GM12878 (cell line): ENCODE data around the gene CRTC3. TPM values are rescaled to one million over a fixed set of nuclear protein-coding genes. Genes with fewer than 3 reads are reported as not detected.

ENCODE experiments used
- ATAC-seq: fragments of 200-7000 bp; cut with Tn5 transposase; 3 replicates; pipeline ENCODE4 v1.9.1; 2020; ENCODE audit warnings: mild to moderate bottlenecking, moderate library complexity
- BruUV-seq: library from RNA; stranded (reverse); fragments of 400-500 nt; replicated peaks from 2 replicates; lab custom pipeline; 2021; lab: Mats Ljungman, UMichigan
- CTCF ChIA-PET: fragments of 300-600 bp; sonication (Branson Sonifier 250); formaldehyde crosslinking; extraction: SDS; loops from one replicate; lab custom pipeline; 2021; ENCODE audit warnings: inconsistent platforms; lab: Yijun Ruan, JAX
- POLR2A ChIA-PET: fragments of 350-600 bp; formaldehyde crosslinking; extraction: SDS; loops from one replicate; lab custom pipeline; 2021; ENCODE audit warnings: inconsistent platforms; lab: Charles Lee
- RAD21 ChIA-PET: fragments of 300-600 bp; sonication (Branson Sonifier 250); formaldehyde crosslinking; loops from one replicate; lab custom pipeline; 2023; ENCODE audit warnings: antibody characterized with exemption; ENCODE audit not compliant: unreplicated experiment; lab: Charles Lee
- SMC1A ChIA-PET: fragments of 300-600 bp; sonication (Branson Sonifier 250); formaldehyde crosslinking; loops from one replicate; lab custom pipeline; 2023; ENCODE audit not compliant: unreplicated experiment, uncharacterized antibody; lab: Charles Lee
- DNase-seq: peaks from one replicate; pipeline ENCODE4 v3.0.0-alpha.2; 2011; ENCODE audit warnings: low read depth, low spot score
- FAIRE-seq: peaks from 3 replicates; lab custom pipeline; 2011; peaks lifted over from hg19 to GRCh38; lab: Jason Lieb, UNC
- H2AFZ ChIP-seq: 2 replicates; pipeline ENCODE4 v1.6.0; 2011; ENCODE audit warnings: low read depth, low read length, control low read depth; ENCODE audit not compliant: control insufficient read depth
- H3K27ac ChIP-seq: 2 replicates; pipeline ENCODE4 v1.5.1; 2011; ENCODE audit warnings: control low read depth; ENCODE audit not compliant: control insufficient read depth, insufficient read depth
- H3K27me3 ChIP-seq, 2 experiments: replicated peaks in 1 of 2; 2 replicates each; pipeline versions ENCODE4 v1.6.0 to v1.6.1; 2011; ENCODE audit warnings: low read length in 1 of 2; ENCODE audit not compliant: control insufficient read depth in 2 of 2, insufficient read depth in 2 of 2
- H3K36me3 ChIP-seq, 2 experiments: 2 replicates each; pipeline ENCODE4 v1.5.1; 2011; ENCODE audit warnings: low read length in 1 of 2; ENCODE audit not compliant: control insufficient read depth in 2 of 2, insufficient read depth in 2 of 2
- H3K4me1 ChIP-seq: 2 replicates; pipeline ENCODE4 v1.6.1; 2011; ENCODE audit warnings: mild to moderate bottlenecking, low read length, moderate library complexity, mixed read lengths; ENCODE audit not compliant: control insufficient read depth, insufficient read depth
- H3K4me2 ChIP-seq: 2 replicates; pipeline ENCODE4 v1.6.0; 2011; ENCODE audit warnings: control low read depth; ENCODE audit not compliant: control insufficient read depth, insufficient read depth
- H3K4me3 ChIP-seq: fragments of 200-600 bp; sonication (generic); 2 replicates; pipeline ENCODE4 v1.5.1; 2016
- H3K79me2 ChIP-seq: 2 replicates; pipeline ENCODE4 v1.6.0; 2011; ENCODE audit warnings: low read length; ENCODE audit not compliant: control insufficient read depth, insufficient read depth
- H3K9ac ChIP-seq: 2 replicates; pipeline ENCODE4 v1.8.0; 2011; ENCODE audit warnings: low read length, control low read depth, mixed read lengths; ENCODE audit not compliant: control insufficient read depth, insufficient read depth
- H3K9me3 ChIP-seq: replicated peaks from 3 replicates; pipeline ENCODE4 v1.5.1; 2011; ENCODE audit warnings: mild to moderate bottlenecking, low read length; ENCODE audit not compliant: control insufficient read depth, insufficient read depth
- H4K20me1 ChIP-seq: 2 replicates; pipeline ENCODE4 v1.6.0; 2011; ENCODE audit not compliant: control insufficient read depth, insufficient read depth
- CBX5 ChIP-seq: sonication (generic); IDR thresholded peaks from 2 replicates; pipeline ENCODE4 v1.6.1; 2016; ENCODE audit warnings: low read depth, moderate library complexity, mild to moderate bottlenecking, inconsistent platforms
- EGR1 ChIP-seq, 2 experiments: IDR thresholded peaks; 1 replicate in 1 of 2; 2 replicates in 1 of 2; pipeline ENCODE4 v1.6.1; 2011 to 2012; ENCODE audit warnings: low read depth in 2 of 2, low read length in 2 of 2, borderline replicate concordance in 1 of 2, mild to moderate bottlenecking in 1 of 2, moderate library complexity in 1 of 2
- EZH2 ChIP-seq: IDR thresholded peaks from 2 replicates; pipeline ENCODE4 v1.6.1; 2012; ENCODE audit warnings: low read depth, mild to moderate bottlenecking, control low read depth, inconsistent platforms, low read length, borderline replicate concordance; ENCODE audit not compliant: control insufficient read depth
- KAT2A ChIP-seq: conservative IDR thresholded peaks from 2 replicates; pipeline ENCODE4 v1.6.1; 2011; ENCODE audit warnings: low read depth, low read length; ENCODE audit not compliant: control insufficient read depth
- KDM1A ChIP-seq: fragments of 200-600 bp; sonication (generic); IDR thresholded peaks from 2 replicates; pipeline ENCODE4 v1.6.1; 2016; ENCODE audit warnings: borderline replicate concordance
- KLF5 ChIP-seq: fragments of 450-650 bp; IDR thresholded peaks from 2 replicates; pipeline ENCODE4 v1.6.1; 2014; ENCODE audit warnings: mild to moderate bottlenecking; ENCODE audit not compliant: partially characterized antibody
- MYC ChIP-seq: IDR thresholded peaks from 2 replicates; pipeline ENCODE4 v1.6.1; 2011; ENCODE audit warnings: mild to moderate bottlenecking, low read length, moderate library complexity, inconsistent platforms; ENCODE audit not compliant: insufficient read depth, insufficient replicate concordance, insufficient read length, severe bottlenecking
- NR2C2 ChIP-seq: IDR thresholded peaks from 2 replicates; pipeline ENCODE4 v1.6.1; 2011; ENCODE audit warnings: borderline replicate concordance, low read depth; ENCODE audit not compliant: control insufficient read depth, insufficient read length
- RB1 ChIP-seq: fragments of 450-650 bp; formaldehyde crosslinking; IDR thresholded peaks from 2 replicates; pipeline ENCODE4 v1.6.1; 2017; ENCODE audit warnings: mild to moderate bottlenecking, borderline replicate concordance
- RELB ChIP-seq: fragments of 450-650 bp; IDR thresholded peaks from 2 replicates; pipeline ENCODE4 v1.6.1; 2017; ENCODE audit warnings: low read depth, mild to moderate bottlenecking, moderate library complexity
- TCF7 ChIP-seq: IDR thresholded peaks from 2 replicates; pipeline ENCODE4 v1.6.1; 2014; ENCODE audit warnings: antibody characterized with exemption, borderline replicate concordance
- ZZZ3 ChIP-seq: IDR thresholded peaks from 2 replicates; pipeline ENCODE4 v1.6.1; 2011; ENCODE audit warnings: low read depth; ENCODE audit not compliant: control insufficient read depth, insufficient read length
- WGBS: methylation state at CpG from one replicate; pipeline ENCODE4 v1.1.6; 2016; ENCODE audit warnings: low lambda C conversion rate; ENCODE audit not compliant: insufficient replicate concordance, insufficient coverage; ENCODE audit errors: missing lambda C conversion rate; 5-methylcytosine and 5-hydroxymethylcytosine counted together
- in situ Hi-C: fragments of 300-500 bp; cut with MboI; formaldehyde crosslinking; loops from 9 replicates; pipeline ENCODE4 v1.14.3; 2018; ENCODE audit warnings: mixed read lengths
- intact Hi-C: fragments of 100-400 bp; cut with micrococcal nuclease; formaldehyde crosslinking; loops from one replicate; pipeline ENCODE4 v1.14.2; 2022; ENCODE audit not compliant: unreplicated experiment
- polyA plus RNA-seq, 11 experiments: library from polyadenylated mRNA; depleted of rRNA in 4 of 11; unstranded in 6 of 11; stranded (reverse) in 5 of 11; fragments of >200 nt; fragmentation: Nextera tagmentation in 4 of 11; fragmentation: Illumina TruSeq in 1 of 11; extraction: Ambion mirVana in 4 of 11; extraction: Trizol in 1 of 11; gene quantifications; 1 replicate in 1 of 11; 2 replicates in 10 of 11; pipeline versions ENCODE4 v1.2.1 to v1.2.3, GENCODE V29; 2011 to 2016; ENCODE audit warnings: inconsistent platforms in 2 of 11, missing spikeins in 2 of 11, low read depth in 1 of 11
- total RNA-seq, 4 experiments: library from RNA; depleted of rRNA in 3 of 4; stranded (reverse); fragments of >200 nt in 3 of 4; fragmentation: Illumina TruSeq in 1 of 4; extraction: Trizol in 1 of 4; gene quantifications; 2 replicates each; pipeline versions ENCODE4 v1.2.1 to v1.2.3, GENCODE V29; 2013 to 2021
- TF ChIP-seq, protein P1 (sequence below): fragments of 450-650 bp; IDR thresholded peaks from 2 replicates; pipeline ENCODE4 v1.6.1; 2018; ENCODE audit warnings: mild to moderate bottlenecking, low read depth, moderate library complexity; ENCODE audit not compliant: partially characterized antibody
- TF ChIP-seq, protein P2 (sequence below): IDR thresholded peaks from 2 replicates; pipeline ENCODE4 v1.6.1; 2012; ENCODE audit warnings: low read depth, low read length, improper control_type of control experiment

CRTC3 gene
- total and polyA plus RNA-seq, 10 of the 15 experiments (the other 5 are each of a cell fraction or from before 2014, with no cell fraction given): 3.5 to 36.9 (median 18.9) TPM

DNA sequence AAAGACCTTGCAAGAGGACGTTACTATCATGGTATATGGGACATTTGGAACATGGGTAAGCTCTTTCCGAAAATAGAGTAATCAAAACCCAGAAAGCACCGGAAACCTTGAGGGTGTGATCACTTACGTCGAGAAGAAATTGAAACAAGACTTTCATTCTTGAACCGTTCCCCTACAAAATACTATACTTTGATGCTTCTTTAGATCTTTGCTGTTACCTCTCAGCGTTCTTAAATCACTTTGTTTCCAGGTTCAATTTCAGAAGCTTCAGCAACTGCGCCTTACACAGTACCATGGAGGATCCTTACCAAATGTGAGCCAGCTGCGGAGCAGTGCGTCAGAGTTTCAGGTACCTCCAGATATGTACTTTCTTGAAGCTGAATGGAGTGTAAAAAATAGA, 10.1 kb downstream of the CRTC3 start:
- no peak overlapping the region for H3K27ac ChIP-seq

More for the DNA sequence above, 10.1 kb downstream of the CRTC3 start:
- H2AFZ ChIP-seq: no peak overlapping the region
- H3K4me1 ChIP-seq: no peaks in the 10 kb centered on the region
- FAIRE-seq (no peak), ATAC-seq (no peak), DNase-seq (no peak)
- CTCF ChIA-PET: interaction anchor here (0.6 to 1.6 kb wide), 8 partner anchors 9 to 239 kb away, joined by 3 to 4 read pairs (median 3); no protein-coding TSS in a partner anchor
- H3K9me3 ChIP-seq: no peaks in the 10 kb centered on the region
- H3K4me2 ChIP-seq: no peak overlapping the region
- H3K79me2 ChIP-seq: peaks cover 20% of the 10 kb centered on the region
- SMC1A ChIA-PET: interaction anchor here (0.7 to 1.9 kb wide), 7 partner anchors 9 to 46 kb away, joined by 3 to 7 read pairs (median 4); no protein-coding TSS in a partner anchor
- no peak overlapping the region for H3K4me3 ChIP-seq
- H3K27me3 ChIP-seq: no peaks in the 10 kb centered on the region
- 93% methylated on average over 10 of the region's 10 CpGs for WGBS
- H3K36me3 ChIP-seq: peaks cover 0 to 11% of the 10 kb centered on the region in 2 experiments
- BruUV-seq: no TSS peak
- H4K20me1 ChIP-seq: no peaks in the 10 kb centered on the region
- intact Hi-C loops (no loop called here), in situ Hi-C loops (no loop called here)
- H3K9ac ChIP-seq: no peak overlapping the region
- no peak for TF ChIP-seq NR2C2
- no peak for TF ChIP-seq TCF7
- TF ChIP-seq, protein P1, sequence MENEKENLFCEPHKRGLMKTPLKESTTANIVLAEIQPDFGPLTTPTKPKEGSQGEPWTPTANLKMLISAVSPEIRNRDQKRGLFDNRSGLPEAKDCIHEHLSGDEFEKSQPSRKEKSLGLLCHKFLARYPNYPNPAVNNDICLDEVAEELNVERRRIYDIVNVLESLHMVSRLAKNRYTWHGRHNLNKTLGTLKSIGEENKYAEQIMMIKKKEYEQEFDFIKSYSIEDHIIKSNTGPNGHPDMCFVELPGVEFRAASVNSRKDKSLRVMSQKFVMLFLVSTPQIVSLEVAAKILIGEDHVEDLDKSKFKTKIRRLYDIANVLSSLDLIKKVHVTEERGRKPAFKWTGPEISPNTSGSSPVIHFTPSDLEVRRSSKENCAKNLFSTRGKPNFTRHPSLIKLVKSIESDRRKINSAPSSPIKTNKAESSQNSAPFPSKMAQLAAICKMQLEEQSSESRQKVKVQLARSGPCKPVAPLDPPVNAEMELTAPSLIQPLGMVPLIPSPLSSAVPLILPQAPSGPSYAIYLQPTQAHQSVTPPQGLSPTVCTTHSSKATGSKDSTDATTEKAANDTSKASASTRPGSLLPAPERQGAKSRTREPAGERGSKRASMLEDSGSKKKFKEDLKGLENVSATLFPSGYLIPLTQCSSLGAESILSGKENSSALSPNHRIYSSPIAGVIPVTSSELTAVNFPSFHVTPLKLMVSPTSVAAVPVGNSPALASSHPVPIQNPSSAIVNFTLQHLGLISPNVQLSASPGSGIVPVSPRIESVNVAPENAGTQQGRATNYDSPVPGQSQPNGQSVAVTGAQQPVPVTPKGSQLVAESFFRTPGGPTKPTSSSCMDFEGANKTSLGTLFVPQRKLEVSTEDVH: no peak
- no peak for TF ChIP-seq CBX5
- TF ChIP-seq RELB: no peak
- TF ChIP-seq MYC: no peak
- no peak for TF ChIP-seq EGR1 (IDR thresholded peaks at IDR 0.05; ENCODE audit: borderline replicate concordance in 1 of 2, low read depth in 2 of 2, low read length in 2 of 2)
- TF ChIP-seq EZH2: no peak
- no peak for TF ChIP-seq RB1
- no peak for TF ChIP-seq KDM1A
- no peak for TF ChIP-seq KLF5
- TF ChIP-seq KAT2A: no peak
- TF ChIP-seq ZZZ3: no peak
- TF ChIP-seq, protein P2, sequence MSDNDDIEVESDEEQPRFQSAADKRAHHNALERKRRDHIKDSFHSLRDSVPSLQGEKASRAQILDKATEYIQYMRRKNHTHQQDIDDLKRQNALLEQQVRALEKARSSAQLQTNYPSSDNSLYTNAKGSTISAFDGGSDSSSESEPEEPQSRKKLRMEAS: no peak
- POLR2A ChIA-PET: interaction anchor here (0.5 to 1.3 kb wide), 7 partner anchors 9 to 525 kb away, joined by 3 to 6 read pairs (median 4); no protein-coding TSS in a partner anchor
- RAD21 ChIA-PET: no interaction called here
